GM18499 (cell line): ENCODE data around the gene HIVEP3.

Experiments
- ATAC-seq: cut with Tn5 transposase; IDR thresholded peaks from one replicate; pipeline ENCODE4 v1.9.1; 2021; ENCODE audit warnings: moderate number of reproducible peaks; ENCODE audit not compliant: insufficient read depth, unreplicated experiment

HIVEP3 gene

DNA sequence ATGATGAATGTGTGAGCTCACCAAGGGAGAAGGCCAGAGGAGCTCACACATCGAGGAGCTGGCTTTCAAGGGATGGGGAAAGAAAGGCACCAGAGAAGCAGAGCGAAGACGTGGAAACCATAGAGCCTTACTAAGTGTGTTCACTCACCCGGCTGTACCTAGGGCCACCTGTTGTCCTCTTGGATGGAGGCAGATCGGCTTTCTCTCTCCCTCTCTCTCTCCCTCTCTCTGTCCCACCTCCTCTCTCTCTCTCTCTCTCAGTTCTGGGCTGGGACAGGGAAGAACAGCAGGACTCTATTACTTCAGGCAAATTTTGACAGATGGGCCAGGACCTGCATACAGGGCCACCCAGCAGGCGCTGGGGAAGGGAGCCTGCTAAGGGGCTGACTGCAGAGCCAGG, 64.8 kb downstream of the HIVEP3 start:
- no peak for ATAC-seq

DNA sequence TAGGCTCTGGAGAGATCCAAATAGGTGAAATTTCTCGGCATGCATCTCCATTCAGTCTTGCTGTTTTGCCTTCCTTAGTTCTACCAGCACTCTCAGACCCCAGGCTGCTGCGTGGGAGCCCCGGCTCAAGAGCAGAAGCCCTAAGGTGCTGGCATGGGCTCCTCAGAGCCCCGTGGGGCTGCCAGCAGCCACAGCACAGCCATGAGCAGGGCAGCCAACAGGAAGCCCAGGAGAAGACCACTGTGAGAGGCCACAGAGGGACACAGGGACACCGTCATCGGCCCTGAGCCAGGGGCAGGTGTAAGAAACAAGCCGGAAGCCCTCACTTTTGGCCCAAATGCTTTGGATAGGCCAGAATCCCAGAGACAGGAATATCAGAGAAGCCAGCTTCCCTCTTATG, 66.6 kb downstream of the HIVEP3 start:
- no peak for ATAC-seq

DNA sequence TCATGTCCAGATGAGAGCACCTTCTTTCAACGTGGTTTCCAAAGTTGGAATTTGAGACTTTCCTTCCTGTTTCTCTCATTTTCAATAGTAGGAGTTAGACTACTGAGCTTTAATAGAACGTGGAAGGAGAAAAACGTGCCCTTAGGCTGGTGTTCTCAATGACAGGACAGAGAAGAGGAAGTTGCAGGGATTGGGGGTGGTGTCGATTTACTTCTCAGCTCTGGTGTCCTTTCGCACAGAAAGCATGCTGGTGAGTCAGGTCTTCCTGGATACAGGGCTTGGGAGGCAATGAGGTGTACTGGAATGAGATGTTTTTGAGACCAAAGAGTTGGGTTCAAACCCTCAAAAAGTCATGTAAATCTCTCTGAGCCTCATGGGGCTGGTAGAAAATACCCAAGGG, 67.1 kb downstream of the HIVEP3 start:
- no peak for ATAC-seq

DNA sequence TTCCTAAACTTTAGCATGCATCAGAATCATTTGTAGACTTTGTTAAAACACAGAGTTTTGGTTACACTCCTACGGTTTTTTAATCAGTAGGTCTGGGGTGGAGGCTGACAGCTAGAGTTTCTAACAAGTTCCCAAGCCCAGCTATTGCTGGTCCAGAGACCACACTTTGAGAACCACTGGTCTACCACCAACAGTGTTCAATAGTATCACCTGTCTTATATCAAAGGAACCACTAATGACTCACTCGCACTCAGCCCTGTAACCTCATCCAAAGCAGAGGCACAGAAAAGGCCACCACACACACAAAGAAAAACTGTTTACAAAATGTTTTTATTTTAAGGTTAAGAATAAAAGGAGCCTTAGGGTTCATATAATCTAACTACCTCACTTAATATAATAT, 68.7 kb downstream of the HIVEP3 start:
- ATAC-seq, result no peak

DNA sequence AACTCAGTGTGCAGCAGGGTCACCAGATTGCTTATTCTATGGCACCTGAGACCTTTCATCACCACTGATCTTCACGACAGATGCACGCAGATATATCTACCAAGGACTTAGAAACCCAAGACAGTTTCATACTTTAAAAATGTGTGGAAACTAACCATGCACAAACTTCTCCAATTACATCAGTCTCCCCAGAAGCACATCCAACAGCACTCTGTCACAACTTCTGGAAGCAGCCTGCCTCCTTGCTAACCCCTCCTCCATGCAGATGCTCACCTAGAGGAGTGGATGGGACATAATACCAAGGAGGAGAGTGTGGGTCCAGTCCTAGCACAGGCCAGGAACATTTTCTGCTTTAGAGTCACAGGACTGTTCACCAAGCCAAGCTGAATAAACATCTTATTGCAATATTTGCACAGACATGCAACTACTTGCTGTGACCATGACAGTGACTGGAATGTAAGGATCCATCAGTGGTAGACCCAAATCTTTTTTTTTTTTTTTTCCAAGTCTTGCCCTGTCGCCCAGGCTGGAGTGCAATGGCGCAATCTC, 69.4 kb downstream of the HIVEP3 start:
- ATAC-seq, result no peak

DNA sequence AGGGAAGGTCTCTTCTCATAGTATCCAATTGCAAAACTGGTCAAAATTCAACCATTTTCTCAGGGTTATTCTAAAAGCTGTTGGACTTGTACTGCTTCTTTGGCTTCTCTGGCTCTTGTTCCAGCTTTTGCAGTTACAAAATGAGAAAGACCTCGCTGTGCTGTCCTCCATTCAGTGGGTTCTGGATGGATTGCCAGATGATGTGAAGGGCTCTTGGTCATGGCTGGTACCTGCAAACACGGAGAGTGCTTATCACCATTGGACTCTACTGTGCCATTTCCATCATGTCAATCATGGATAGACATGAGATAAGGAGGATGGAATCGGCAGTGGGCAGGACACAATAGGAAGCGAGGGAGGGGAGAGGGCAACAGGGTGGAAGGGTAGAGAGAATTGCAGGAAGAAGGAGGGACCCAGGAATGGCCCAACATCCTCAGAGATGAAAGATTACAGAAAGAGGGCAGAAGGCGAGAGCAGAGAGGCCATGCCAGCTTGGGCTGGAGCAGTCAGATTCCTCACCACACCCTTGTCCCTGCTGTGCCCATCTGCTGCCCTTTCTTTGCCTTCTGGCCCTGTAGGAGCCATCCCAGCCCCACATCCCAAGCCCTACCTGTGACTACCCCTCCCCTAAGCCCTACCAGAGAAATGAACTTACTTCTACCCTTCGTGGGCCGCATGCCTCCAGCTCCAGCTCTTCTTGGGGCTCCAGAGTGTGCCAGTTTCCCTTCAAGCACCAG, 70.3 kb downstream of the HIVEP3 start:
- no peak for ATAC-seq

DNA sequence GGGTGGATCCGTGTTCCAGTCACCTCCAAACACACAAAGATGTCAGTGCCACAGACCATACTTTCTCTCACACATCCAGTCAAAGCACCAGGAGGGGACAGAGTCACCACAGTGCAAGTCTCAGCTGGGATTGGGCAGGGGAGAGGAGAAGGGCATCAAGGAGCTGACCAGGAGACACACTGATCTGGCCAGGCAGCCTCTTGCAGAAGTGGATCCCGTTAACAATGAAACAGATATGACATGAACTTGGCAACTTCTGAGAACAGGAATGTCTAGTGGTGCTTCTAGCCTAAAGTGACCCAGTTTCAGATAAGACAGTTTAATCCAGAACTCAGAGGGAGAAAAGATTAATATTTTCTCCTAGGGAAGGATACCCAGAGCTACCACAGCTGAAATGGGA, 71.0 kb downstream of the HIVEP3 start:
- no peak for ATAC-seq

DNA sequence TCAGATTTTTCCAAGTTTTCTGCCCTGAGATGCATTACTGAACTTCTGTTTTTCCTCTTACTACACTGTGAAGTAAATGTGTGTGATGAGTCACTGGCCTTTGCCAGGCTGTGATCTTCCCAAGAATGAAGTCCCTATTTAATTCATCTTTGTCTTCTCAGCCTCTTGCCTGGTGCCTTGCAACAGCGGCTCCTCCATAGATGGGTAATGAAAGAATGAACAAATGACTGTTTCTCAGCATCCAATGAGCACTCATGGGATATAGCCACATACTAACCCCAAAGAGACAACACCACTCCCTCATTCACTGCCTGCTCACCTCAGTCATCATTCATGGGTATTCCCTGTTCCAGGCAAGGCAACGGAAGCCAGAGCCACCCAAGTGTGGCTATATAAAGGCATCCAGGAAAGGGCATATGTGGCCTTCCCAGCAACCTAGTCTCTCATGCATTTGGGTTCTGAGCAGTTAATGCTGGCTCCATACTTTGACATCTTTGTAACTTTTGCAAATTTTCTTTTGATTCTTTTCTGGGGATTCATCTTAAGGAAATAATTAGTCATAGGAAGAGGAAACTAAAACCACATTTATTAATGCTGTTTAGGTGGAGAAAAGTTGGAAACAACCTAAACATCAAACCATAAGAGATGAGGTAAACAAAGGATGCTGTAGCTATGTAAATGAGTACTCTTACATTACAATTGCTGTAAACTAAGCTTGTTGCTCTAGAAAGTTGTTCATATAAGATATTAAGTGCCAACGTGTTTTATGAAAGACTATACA, 71.9 kb downstream of the HIVEP3 start:
- no peak for ATAC-seq

DNA sequence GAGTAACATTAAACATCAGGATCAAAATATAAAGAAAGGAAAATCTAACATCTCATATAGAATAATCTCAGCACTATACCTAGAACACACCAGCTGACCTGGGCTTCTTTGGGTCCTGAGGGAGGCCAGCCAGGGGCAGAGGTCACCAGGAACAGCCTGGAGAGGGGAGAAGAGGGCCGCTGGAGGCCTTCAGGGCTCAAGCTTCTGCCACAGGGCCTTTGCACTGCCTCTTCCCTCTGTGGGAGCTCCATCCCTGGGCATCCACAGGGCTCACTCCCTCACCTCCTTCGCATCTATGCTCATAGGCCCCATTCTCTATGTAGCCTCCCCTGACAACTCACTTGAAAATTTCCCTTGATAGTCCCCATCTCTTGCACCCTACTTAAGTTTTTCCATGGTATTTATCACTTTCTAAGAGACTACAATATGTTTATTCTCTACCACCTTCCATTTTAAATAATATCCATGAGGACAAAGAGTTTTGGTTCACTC, 73.9 kb downstream of the HIVEP3 start:
- ATAC-seq, result no peak

DNA sequence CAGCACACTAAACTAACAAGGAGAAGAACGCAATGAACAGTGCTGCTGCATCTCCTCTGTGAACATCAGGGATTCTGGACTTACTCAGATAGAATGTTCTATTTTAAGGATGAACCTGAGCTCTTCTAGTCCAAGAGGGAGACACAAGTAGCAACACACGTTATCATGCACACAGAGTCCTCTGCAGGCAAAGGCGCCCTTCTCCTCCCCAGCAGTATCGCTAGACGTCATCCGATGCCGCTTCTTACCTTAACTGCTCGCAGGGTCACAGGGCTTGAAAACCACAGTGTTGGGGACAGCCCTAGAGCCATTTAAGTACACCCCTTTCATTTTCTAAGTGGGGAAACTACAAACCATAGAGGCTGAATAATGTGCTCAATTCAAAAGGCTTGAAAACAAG, 74.5 kb downstream of the HIVEP3 start:
- ATAC-seq, result no peak

DNA sequence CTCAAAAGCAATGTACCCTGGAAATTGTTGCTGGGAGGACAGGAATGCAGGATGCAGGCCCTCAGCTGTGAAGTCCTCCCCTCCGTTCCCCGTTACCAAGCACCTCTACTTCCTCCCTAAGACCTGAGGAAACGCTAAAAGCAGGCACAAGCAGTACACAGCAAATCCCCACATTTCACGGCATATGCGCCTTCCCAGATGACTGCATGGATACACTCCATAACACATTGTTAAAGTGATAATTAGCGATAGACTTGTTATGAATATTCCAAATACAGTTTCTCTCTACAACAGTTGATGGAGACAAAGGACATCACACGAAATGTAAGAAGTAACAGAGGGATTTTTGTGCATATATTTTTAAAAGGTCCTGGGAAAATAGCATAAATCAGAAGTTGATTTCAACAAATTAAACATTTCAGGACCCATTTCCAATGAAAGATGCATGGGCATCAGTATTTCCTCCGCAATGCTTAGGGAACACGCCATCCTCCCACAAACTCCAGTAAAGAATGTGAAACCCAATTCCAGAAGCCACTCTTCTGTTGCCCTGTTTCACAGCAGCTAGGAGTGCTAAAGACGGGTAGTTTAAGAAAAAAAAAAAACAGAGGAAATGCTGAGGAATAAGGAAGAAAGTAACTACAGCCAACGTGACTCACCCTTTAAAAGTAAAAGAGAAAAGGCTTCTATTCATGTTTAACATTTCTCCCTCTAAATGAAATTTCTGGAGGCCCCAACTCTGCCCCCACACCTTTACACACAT, 75.5 kb downstream of the HIVEP3 start:
- no peak for ATAC-seq

DNA sequence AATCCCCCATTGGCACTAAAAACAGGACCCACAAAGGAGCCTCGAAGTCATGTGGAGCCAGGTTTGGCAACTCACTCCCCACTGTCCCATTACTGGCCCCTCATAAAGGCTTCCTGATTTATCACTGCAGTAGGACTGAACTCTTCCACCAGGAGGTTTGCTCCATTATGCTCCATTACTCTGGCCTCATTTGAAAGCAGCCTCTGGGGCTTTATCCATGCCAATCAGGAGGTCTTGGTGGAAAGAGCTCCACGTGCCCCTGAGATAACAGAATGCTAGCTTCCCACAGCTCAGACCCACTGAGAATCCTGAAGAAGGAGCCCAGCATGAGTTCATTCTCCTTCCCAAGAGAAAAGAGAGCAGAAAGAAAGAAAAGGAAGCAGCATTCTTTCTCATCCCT, 76.4 kb downstream of the HIVEP3 start:
- no peak for ATAC-seq

DNA sequence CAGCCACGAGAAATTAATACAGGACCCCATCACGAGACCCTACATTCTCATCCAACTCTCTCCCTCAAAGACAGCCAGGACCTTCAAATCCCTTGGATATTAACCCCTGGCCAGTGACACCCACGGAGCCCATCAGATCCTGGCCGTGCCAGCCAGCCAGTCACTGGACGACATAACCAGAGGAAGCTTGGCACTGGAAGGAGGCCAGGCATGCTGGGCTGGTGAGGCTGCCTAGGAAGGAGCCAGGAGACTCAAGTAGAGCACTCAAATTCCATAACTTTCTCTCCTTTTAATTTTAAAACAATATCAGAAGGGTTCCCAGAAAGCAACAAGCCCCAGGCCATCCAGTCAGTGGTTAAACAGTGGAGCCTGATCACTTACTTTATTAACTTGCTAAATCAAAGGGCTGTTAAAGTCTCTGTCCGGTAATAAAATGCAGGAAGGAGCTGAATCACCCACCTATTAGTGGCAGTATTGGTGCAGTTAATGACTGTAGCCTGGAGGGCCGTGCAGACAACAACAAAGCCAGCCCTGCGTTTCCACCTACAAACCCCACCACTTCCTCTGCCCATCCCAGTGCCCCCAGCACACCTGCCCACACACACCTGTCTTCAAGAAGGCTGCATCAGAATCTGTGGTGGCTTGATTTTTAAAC, 78.0 kb downstream of the HIVEP3 start:
- ATAC-seq, result no peak

DNA sequence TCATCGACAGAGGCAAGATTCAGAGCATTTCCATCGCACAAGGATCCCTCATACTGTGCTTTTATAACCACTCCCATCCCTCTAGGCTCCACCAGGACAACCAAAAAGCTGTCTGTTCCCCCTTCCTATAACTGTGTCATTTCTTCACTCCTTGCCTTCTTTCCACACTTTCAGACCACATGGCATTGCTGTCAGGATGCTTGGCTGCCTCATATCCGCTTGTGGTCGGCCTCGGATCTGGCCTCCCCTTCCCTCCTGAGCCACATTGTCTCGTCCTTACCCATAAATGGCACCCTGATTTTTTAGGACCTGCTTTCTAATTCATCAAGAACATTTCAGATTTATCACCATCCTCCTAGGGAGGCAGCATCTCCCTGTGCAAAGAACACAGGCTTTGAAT, 80.5 kb downstream of the HIVEP3 start:
- no peak for ATAC-seq

DNA sequence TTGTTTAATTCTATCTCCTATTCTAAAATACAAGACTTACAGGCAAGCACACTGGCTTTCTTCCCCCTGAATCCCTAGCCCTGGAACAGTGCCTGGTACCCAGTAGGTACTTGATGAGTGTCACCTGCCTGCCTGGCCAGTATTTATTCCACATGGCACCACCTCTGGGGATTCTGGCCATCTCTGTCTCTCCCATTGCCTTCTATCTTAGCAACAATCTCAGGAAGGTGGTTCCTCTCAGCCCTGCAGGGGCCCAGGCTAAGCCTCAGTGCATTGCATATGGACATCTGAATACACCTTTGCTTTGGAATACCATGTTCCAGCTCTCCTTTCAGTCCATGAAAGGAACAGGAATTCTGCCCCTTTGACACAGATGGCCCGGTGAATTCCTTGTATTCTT, 81.0 kb downstream of the HIVEP3 start:
- ATAC-seq, result no peak

DNA sequence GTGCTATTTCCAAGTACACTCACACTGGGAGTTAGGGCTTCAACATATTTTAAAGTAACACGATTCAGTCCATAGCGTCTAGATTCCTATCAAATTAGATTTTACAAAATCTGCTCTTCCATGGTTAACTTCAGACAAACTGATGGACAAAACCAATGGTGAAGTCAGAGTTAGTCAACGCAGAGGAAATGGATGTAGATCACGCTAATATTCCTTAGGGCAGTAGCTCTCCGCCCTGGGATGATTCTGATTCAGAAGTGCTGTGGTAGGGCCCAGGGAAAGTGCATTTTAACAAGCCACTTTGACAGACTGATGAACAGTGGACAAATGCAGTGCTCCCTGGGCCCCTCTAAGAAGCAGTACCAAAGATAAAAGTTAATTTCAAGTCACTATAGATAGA, 83.2 kb downstream of the HIVEP3 start:
- no peak for ATAC-seq

DNA sequence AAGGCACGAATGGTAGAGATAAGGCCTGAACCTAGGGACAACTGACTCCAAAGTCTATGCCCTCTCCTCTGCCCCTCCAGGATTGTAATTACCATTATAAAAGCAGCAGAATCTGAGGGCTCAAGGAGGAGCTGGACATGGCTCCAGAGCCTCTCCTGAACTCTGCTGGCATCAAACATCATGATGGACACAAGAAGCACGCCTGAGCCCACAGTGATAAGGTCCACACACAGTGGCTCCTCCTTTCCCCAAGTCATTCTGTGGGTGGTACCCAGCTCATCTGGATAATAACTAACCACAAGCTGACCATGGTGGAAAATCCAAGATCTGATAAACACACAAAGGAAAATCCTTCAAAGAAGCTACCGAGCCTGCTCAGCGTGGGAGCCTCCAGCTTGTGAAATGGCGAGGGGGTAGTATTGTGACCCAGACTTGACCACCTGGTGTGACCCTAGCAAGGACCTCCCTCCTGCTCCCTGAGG, 85.2 kb downstream of the HIVEP3 start:
- no peak for ATAC-seq

DNA sequence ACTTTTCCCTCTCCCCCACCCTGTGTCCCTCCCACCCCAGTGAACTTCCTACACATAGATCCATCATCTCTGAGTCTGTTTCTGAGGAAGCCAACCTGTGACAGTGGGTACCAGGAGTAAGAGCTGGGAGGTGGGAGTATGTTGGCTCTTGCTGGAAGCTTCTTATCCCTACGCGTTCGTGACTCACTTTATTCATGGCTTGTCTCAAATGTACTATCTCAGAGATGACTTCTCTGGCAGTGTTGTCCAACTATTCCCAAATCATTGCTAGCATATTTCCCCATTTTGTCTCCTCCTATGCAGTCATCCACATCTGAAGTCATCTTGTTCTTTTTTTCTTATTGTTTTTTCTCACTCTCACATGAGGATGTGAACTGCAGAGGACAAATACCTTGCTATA, 88.0 kb downstream of the HIVEP3 start:
- ATAC-seq, result no peak

DNA sequence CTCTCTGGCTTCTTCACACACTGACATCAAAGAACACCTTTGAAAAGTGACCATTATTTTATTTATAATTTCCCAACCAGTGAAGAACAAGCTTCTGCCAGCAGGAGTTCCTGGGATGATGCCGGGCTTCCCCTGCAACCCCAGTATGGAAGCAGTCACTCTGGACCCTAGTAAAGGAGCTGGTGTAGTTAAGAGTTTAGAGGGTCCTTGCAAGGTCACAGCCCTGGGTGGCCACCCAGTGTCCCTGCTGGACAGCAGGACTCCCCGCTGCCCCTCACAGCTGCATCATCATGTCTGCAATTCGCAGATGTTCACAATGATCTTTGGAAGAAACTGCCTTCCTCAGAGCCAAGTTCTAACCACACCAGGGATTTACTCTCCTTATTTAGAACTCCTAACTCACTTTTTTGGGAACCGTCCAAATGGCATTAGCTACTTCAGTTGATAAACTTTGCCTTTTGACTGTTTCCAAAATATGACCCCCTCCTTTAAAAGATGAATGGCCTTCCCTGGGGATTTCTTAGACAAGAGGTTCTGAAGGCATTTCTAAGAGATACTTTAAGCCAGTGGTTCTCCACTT, 90.6 kb downstream of the HIVEP3 start:
- no peak for ATAC-seq

DNA sequence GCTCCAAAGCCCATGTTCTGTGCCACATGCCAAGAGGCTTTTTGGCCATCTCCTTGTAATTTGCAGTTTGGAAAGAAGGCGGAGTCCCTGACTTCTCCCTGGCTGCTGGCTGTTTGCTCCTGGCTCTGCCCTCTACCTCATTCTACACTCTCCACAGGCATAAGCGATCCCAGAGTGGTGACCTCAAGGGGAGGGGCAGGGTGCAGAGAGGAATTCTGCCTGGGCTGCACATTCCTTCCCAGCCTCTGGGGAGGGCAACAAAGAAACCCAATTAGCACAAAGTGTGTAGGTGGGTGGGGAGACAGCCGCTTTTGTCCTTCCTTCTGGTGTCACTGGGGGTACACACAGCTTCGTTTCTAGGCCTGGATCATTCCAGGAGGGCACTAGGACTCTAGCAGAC, 95.3 kb downstream of the HIVEP3 start:
- ATAC-seq, result no peak
